Testis (tissue), 3 donors: ENCODE measurements around the gene SEMA3G. TPM values are rescaled to one million over a fixed set of nuclear protein-coding genes. Genes with fewer than 3 reads are reported as not detected.

ENCODE experiments used
- DNase-seq: peaks from one replicate; pipeline ENCODE4 v3.0.0-alpha.2; 2019
- H3K27ac ChIP-seq, 2 donors: fragments of 200-600 bp; sonication (generic); one replicate each; pipeline ENCODE4 v1.5.1; 2019
- H3K27me3 ChIP-seq: fragments of 200-600 bp; sonication (generic); one replicate; pipeline ENCODE4 v1.5.1; 2019
- H3K36me3 ChIP-seq: fragments of 200-600 bp; sonication (generic); one replicate; pipeline ENCODE4 v1.5.1; 2017; ENCODE audit warnings: low read depth; ENCODE audit errors: missing control alignments
- H3K4me1 ChIP-seq: fragments of 200-600 bp; sonication (generic); one replicate; pipeline ENCODE4 v1.5.1; 2019
- H3K4me3 ChIP-seq, 2 donors: fragments of 200-600 bp; sonication (generic); one replicate each; pipeline ENCODE4 v1.5.1; 2017 to 2019
- H3K9me3 ChIP-seq: fragments of 200-600 bp; sonication (generic); one replicate; pipeline ENCODE4 v1.5.1; 2017
- CTCF ChIP-seq, 3 experiments: fragments of 450-650 bp in 2 of 3; fragments of 200-600 bp in 1 of 3; sonication (generic) in 1 of 3; IDR thresholded peaks; one replicate each; pipeline ENCODE4 v1.5.1; 2016 to 2019; ENCODE audit warnings: antibody characterized with exemption in 3 of 3, mild to moderate bottlenecking in 2 of 3, moderate library complexity in 1 of 3
- POLR2A ChIP-seq: fragments of 450-650 bp; IDR thresholded peaks from one replicate; pipeline ENCODE4 v1.6.1; 2017; ENCODE audit warnings: antibody characterized with exemption, mild to moderate bottlenecking, moderate library complexity
- WGBS, 2 donors: methylation state at CpG; one replicate each; pipeline ENCODE4 v1.1.5; 2018; 5-methylcytosine and 5-hydroxymethylcytosine counted together
- intact Hi-C: fragments of 100-400 bp; cut with DNase I; formaldehyde crosslinking; loops from one replicate; pipeline ENCODE4 v1.15.1; 2023; ENCODE audit warnings: low total_unique reads
- polyA plus RNA-seq: library from polyadenylated mRNA; stranded (reverse); fragments of 350-450 nt; fragmentation: Illumina TruSeq; extraction: RNeasy Lipid Tissue Mini Kit (QIAGEN cat#74804); gene quantifications from one replicate; pipeline ENCODE4 v1.2.3, GENCODE V29; 2014; ENCODE audit warnings: low read depth, low replicate concordance; ENCODE audit not compliant: insufficient read depth
- total RNA-seq, 2 donors: library from RNA; depleted of rRNA; stranded (reverse); fragments of >200 nt; gene quantifications; one replicate each; pipeline ENCODE4 v1.2.3, GENCODE V29; 2016

SEMA3G gene
- total and polyA plus RNA-seq, 3 donors from 2014 or later, result 1.7 to 3.1 (median 2.1) TPM

DNA sequence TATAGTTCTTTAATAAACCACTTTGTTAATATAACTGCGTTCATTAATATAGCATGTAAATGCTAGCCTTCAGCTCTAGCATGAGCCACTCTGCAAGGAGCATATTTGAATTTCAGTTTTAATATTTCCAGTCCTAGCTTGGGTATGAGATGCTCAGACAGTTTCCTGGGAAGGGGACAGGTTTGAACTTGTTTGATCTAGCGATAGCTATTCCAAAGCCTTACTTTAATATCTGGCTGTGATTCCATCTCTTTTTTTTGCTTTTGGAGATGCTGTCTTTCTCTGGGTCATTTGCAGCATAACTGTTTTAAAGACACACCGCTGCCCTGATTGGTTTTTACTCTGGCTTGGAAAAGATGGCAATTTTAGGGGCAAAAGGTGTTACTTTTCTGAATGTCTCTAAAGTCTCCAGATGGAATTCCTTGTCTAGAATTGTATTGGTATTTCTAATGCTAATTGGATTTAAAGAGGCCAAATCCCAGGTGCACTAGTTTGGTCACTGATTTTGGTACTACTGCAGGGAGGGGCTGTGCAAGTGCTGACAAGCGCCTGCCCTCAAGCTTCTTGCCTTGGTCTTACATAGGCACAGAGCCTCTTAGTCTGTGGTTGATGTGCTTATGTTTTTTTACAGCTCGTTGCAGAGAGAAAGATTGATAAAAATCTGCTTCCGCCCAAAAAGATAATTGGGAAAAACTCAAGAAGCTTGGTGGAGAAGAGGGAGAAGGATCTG lies 13.3 kb upstream of the SEMA3G start:
- Histone ChIP-seq H3K36me3 (no peaks in the 10 kb centered on the region), H3K9me3 (no peaks in the 10 kb centered on the region), H3K27me3 (no peaks in the 10 kb centered on the region), H3K4me1 (peaks cover 25% of the 10 kb centered on the region), H3K4me3 (no peak overlapping the region), H3K27ac (peak overlapping the region in 1 of 2 donors; percentile 7)
- WGBS, 2 donors, result 79% methylated on average over 6 of the region's 6 CpGs
- no peak for DNase-seq
- intact Hi-C loops, result no loop called here
- no peak for TF ChIP-seq CTCF (IDR thresholded peaks at IDR 0.05)
- TF ChIP-seq POLR2A, result no peak

- WGBS, 2 donors, result 17 to 43% methylated on average over 4 to 5 of the region's 5 CpGs
- peaks cover 25% of the 10 kb centered on the region for H3K4me1 ChIP-seq
- peak overlapping the region; percentile 97 to 98 for H3K4me3 ChIP-seq
- no peaks in the 10 kb centered on the region for H3K27me3 ChIP-seq
- H3K27ac ChIP-seq, result peak overlapping the region; percentile 96
- DNase-seq, result no peak
- no peaks in the 10 kb centered on the region for H3K9me3 ChIP-seq
- intact Hi-C loops, result no loop called here
- no peak for TF ChIP-seq POLR2A
- no peak for TF ChIP-seq CTCF (IDR thresholded peaks at IDR 0.05)
- no peaks in the 10 kb centered on the region for H3K36me3 ChIP-seq
Observed at GRCh38 chr3:52456800-52457183, 11.9 kb upstream of the SEMA3G start.

GRCh38 chr3:52456169-52456799 lies 11.4 kb upstream of the SEMA3G start:
- Histone ChIP-seq H3K36me3 (no peaks in the 10 kb centered on the region), H3K27me3 (no peaks in the 10 kb centered on the region), H3K9me3 (no peaks in the 10 kb centered on the region), H3K4me1 (peaks cover 25% of the 10 kb centered on the region), H3K4me3 (peak overlapping the region; percentile 97 to 98), H3K27ac (peak overlapping the region; percentile 96)
- 2 to 4% methylated on average over 13 of the region's 13 CpGs for WGBS, 2 donors
- peak; percentile 59 for DNase-seq
- TF ChIP-seq POLR2A, result no peak
- no peak for TF ChIP-seq CTCF (IDR thresholded peaks at IDR 0.05)
- intact Hi-C loops, result no loop called here

DNA sequence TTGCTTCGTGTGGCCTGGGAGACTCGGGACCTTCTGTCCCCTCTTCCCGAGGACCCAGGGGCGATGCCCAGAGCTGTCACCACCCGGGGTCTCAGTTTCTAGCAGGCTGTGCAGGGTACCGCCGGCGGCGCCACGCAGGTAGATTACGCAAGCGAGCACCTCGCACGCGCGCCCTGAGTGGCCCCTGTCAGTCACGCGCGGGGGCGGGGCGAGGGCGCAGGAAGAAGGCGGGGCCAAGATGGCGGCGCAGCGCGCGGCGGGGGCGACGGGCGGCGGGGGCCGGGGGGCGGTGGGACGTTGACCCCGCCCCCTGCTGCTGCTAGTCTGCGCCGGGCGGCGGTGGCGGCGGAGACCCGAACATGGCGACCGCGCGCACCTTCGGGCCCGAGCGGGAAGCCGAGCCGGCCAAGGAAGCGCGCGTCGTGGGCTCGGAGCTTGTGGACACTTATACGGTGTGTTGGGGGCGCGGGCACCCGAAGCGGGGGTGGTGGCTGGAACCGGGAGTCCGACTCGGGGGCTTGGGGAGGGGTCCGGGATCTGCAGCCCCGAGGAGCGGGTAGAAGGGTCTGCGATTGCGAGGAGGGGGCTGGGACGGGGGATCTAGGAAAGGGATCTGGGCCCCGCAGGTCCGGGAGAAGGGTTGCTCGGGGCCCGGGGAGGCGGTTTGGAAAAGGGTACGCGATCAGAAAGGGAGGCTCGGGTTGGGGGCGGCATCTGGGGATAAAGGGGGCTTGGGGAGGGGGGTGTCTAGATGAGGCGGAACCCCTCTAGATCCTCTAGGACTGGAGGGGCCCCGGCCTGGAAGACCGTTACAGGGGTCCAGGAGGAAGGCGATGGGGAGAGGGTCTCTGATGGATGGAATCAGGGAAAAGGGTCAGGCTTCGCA lies 10.6 kb upstream of the SEMA3G start, which contains the start of gene NISCH:
Gene NISCH (plus strand): TSS at position 322 of the 886 bp plus-strand sequence. CDS start 38 bp downstream, at position 360.
- intact Hi-C loops, result no loop called here
- H3K4me1 ChIP-seq, result peaks cover 26% of the 10 kb centered on the region

More for the DNA sequence above, 10.6 kb upstream of the SEMA3G start, which contains the start of gene NISCH:
- H3K27ac ChIP-seq, result peak within 1 kb of the TSS; percentile 96
- DNase-seq, result peak; percentile 92
- no peaks in the 10 kb centered on the region for H3K27me3 ChIP-seq
- 0 to 2% methylated on average over 22 to 83 of the region's 86 CpGs for WGBS, 2 donors
- TF ChIP-seq POLR2A, result no peak
- no peak for TF ChIP-seq CTCF (IDR thresholded peaks at IDR 0.05)
- H3K9me3 ChIP-seq, result no peaks in the 10 kb centered on the region
- H3K36me3 ChIP-seq, result no peaks in the 10 kb centered on the region
- H3K4me3 ChIP-seq, result peak within 1 kb of the TSS; percentile 97 to 98
